ENCODE measurements around the gene ARPC5L.
"Not testable (repeated sequence)": the region's sequence is repeated elsewhere in the genome, so short reads cannot be mapped to it uniquely, and the experiment has no call there.

ARPC5L gene

GRCh38 chr9:124843456-124844034 is 18.4 kb upstream of the ARPC5L start:
- Histone ChIP-seq H3K9ac (ENCODE audit: low read length) (no peak overlapping the region), H3K4me3 (ENCODE audit: low read depth, low read length) (no peak overlapping the region), H3K27me3 (ENCODE audit: control insufficient read depth, insufficient read depth, low read length) (no peaks in the 10 kb centered on the region), H3K4me1 (ENCODE audit: control insufficient read depth, insufficient read depth, low read length) (peaks cover 10% of the 10 kb centered on the region; the same call in 1 of the 2 replicates), H3K27ac (ENCODE audit: low read depth, low read length) (no peak overlapping the region), H3K36me3 (ENCODE audit: control insufficient read depth, insufficient read depth, low read length) (no peaks in the 10 kb centered on the region), H3K9me3 (ENCODE audit: control insufficient read depth, insufficient read depth, low read depth, low read length) (no peaks in the 10 kb centered on the region)

GRCh38 chr9:124844291-124844690 is 17.6 kb upstream of the ARPC5L start:
- H3K27me3 ChIP-seq (ENCODE audit: control insufficient read depth, insufficient read depth, low read length), result no peaks in the 10 kb centered on the region
- no peak overlapping the region for H3K9ac ChIP-seq (ENCODE audit: low read length)
- H3K4me3 ChIP-seq (ENCODE audit: low read depth, low read length), result no peak overlapping the region
- no peaks in the 10 kb centered on the region for H3K9me3 ChIP-seq (ENCODE audit: control insufficient read depth, insufficient read depth, low read depth, low read length)
- H3K27ac ChIP-seq (ENCODE audit: low read depth, low read length), result no peak overlapping the region
- H3K36me3 ChIP-seq (ENCODE audit: control insufficient read depth, insufficient read depth, low read length), result no peaks in the 10 kb centered on the region
- H3K4me1 ChIP-seq (ENCODE audit: control insufficient read depth, insufficient read depth, low read length), result peaks cover 10% of the 10 kb centered on the region; the same call in 1 of the 2 replicates

- H3K36me3 ChIP-seq (ENCODE audit: control insufficient read depth, insufficient read depth, low read length); H3K4me3 ChIP-seq (ENCODE audit: low read depth, low read length); H3K27ac ChIP-seq (ENCODE audit: low read depth, low read length); H3K4me1 ChIP-seq (ENCODE audit: control insufficient read depth, insufficient read depth, low read length); H3K9ac ChIP-seq (ENCODE audit: low read length); H3K27me3 ChIP-seq (ENCODE audit: control insufficient read depth, insufficient read depth, low read length); H3K9me3 ChIP-seq (ENCODE audit: control insufficient read depth, insufficient read depth, low read depth, low read length): not testable (repeated sequence)
Measured at GRCh38 chr9:124846467-124846866, 15.5 kb upstream of the ARPC5L start.

- Histone ChIP-seq H3K9ac (ENCODE audit: low read length) (no peak overlapping the region), H3K4me1 (ENCODE audit: control insufficient read depth, insufficient read depth, low read length) (peaks cover under 1% of the 10 kb centered on the region; the same call in 1 of the 2 replicates), H3K27me3 (ENCODE audit: control insufficient read depth, insufficient read depth, low read length) (no peaks in the 10 kb centered on the region), H3K36me3 (ENCODE audit: control insufficient read depth, insufficient read depth, low read length) (no peaks in the 10 kb centered on the region), H3K9me3 (ENCODE audit: control insufficient read depth, insufficient read depth, low read depth, low read length) (no peaks in the 10 kb centered on the region), H3K4me3 (ENCODE audit: low read depth, low read length) (no peak overlapping the region), H3K27ac (ENCODE audit: low read depth, low read length) (no peak overlapping the region)
Measured at GRCh38 chr9:124846969-124847368, 15.0 kb upstream of the ARPC5L start.

- peaks cover 8% of the 10 kb centered on the region; the same call in 1 of the 2 replicates for H3K4me1 ChIP-seq (ENCODE audit: control insufficient read depth, insufficient read depth, low read length)
- H3K9ac ChIP-seq (ENCODE audit: low read length), result no peak overlapping the region
- no peak overlapping the region for H3K27ac ChIP-seq (ENCODE audit: low read depth, low read length)
- H3K4me3 ChIP-seq (ENCODE audit: low read depth, low read length), result no peak overlapping the region
- H3K27me3 ChIP-seq (ENCODE audit: control insufficient read depth, insufficient read depth, low read length), result no peaks in the 10 kb centered on the region
- no peaks in the 10 kb centered on the region for H3K36me3 ChIP-seq (ENCODE audit: control insufficient read depth, insufficient read depth, low read length)
- H3K9me3 ChIP-seq (ENCODE audit: control insufficient read depth, insufficient read depth, low read depth, low read length), result no peaks in the 10 kb centered on the region
Measured at GRCh38 chr9:124849801-124850200, 12.1 kb upstream of the ARPC5L start.

GRCh38 chr9:124852121-124852828 is 9.7 kb upstream of the ARPC5L start:
- no peak overlapping the region for H3K27ac ChIP-seq (ENCODE audit: low read depth, low read length)

GRCh38 chr9:124852829-124853531 is 8.9 kb upstream of the ARPC5L start, which contains the start of gene WDR38:
Gene WDR38 (plus strand): TSS chr9:124853460. CDS start chr9:124853532, 72 bp downstream.
- Histone ChIP-seq H3K9me3 (ENCODE audit: control insufficient read depth, insufficient read depth, low read depth, low read length) (no peaks in the 10 kb centered on the region), H3K36me3 (ENCODE audit: control insufficient read depth, insufficient read depth, low read length) (peaks cover 15% of the 10 kb centered on the region), H3K27me3 (ENCODE audit: control insufficient read depth, insufficient read depth, low read length) (no peaks in the 10 kb centered on the region)

More at GRCh38 chr9:124852121-124852828, 9.7 kb upstream of the ARPC5L start:
- Histone ChIP-seq H3K9me3 (ENCODE audit: control insufficient read depth, insufficient read depth, low read depth, low read length) (no peaks in the 10 kb centered on the region), H3K27me3 (ENCODE audit: control insufficient read depth, insufficient read depth, low read length) (no peaks in the 10 kb centered on the region), H3K36me3 (ENCODE audit: control insufficient read depth, insufficient read depth, low read length) (peaks cover 8% of the 10 kb centered on the region), H3K4me1 (ENCODE audit: control insufficient read depth, insufficient read depth, low read length) (peaks cover 8% of the 10 kb centered on the region; the same call in 1 of the 2 replicates), H3K4me3 (ENCODE audit: low read depth, low read length) (peak overlapping the region; percentile 74), H3K9ac (ENCODE audit: low read length) (no peak overlapping the region)

GRCh38 chr9:124853605-124854143 is 8.3 kb upstream of the ARPC5L start:
- Histone ChIP-seq H3K27me3 (ENCODE audit: control insufficient read depth, insufficient read depth, low read length) (no peaks in the 10 kb centered on the region), H3K27ac (ENCODE audit: low read depth, low read length) (no peak overlapping the region), H3K9ac (ENCODE audit: low read length) (peak overlapping the region; percentile 57), H3K4me1 (ENCODE audit: control insufficient read depth, insufficient read depth, low read length) (peaks cover 8% of the 10 kb centered on the region; the same call in 1 of the 2 replicates), H3K4me3 (ENCODE audit: low read depth, low read length) (peak overlapping the region; percentile 74), H3K36me3 (ENCODE audit: control insufficient read depth, insufficient read depth, low read length) (peaks cover 22% of the 10 kb centered on the region), H3K9me3 (ENCODE audit: control insufficient read depth, insufficient read depth, low read depth, low read length) (no peaks in the 10 kb centered on the region)

More at GRCh38 chr9:124852829-124853531, 8.9 kb upstream of the ARPC5L start, which contains the start of gene WDR38:
- peak within 1 kb of the TSS; percentile 74 for H3K4me3 ChIP-seq (ENCODE audit: low read depth, low read length)
- H3K9ac ChIP-seq (ENCODE audit: low read length), result peak within 1 kb of the TSS; percentile 57
- no peak within 1 kb of the TSS for H3K27ac ChIP-seq (ENCODE audit: low read depth, low read length)
- H3K4me1 ChIP-seq (ENCODE audit: control insufficient read depth, insufficient read depth, low read length), result peaks cover 8% of the 10 kb centered on the region; the same call in 1 of the 2 replicates

GRCh38 chr9:124854161-124854560 is 7.8 kb upstream of the ARPC5L start:
- no peak overlapping the region for H3K9ac ChIP-seq (ENCODE audit: low read length)
- H3K27me3 ChIP-seq (ENCODE audit: control insufficient read depth, insufficient read depth, low read length), result no peaks in the 10 kb centered on the region
- H3K9me3 ChIP-seq (ENCODE audit: control insufficient read depth, insufficient read depth, low read depth, low read length), result no peaks in the 10 kb centered on the region
- H3K4me3 ChIP-seq (ENCODE audit: low read depth, low read length), result no peak overlapping the region
- peaks cover 27% of the 10 kb centered on the region for H3K36me3 ChIP-seq (ENCODE audit: control insufficient read depth, insufficient read depth, low read length)
- H3K4me1 ChIP-seq (ENCODE audit: control insufficient read depth, insufficient read depth, low read length), result peaks cover 8% of the 10 kb centered on the region; the same call in 1 of the 2 replicates
- H3K27ac ChIP-seq (ENCODE audit: low read depth, low read length), result no peak overlapping the region

GRCh38 chr9:124854822-124855221 is 7.1 kb upstream of the ARPC5L start:
- H3K27ac ChIP-seq (ENCODE audit: low read depth, low read length), result no peak overlapping the region
- H3K4me1 ChIP-seq (ENCODE audit: control insufficient read depth, insufficient read depth, low read length), result peaks cover 8% of the 10 kb centered on the region; the same call in 1 of the 2 replicates
- peaks cover 33% of the 10 kb centered on the region for H3K36me3 ChIP-seq (ENCODE audit: control insufficient read depth, insufficient read depth, low read length)
- no peak overlapping the region for H3K4me3 ChIP-seq (ENCODE audit: low read depth, low read length)
- no peak overlapping the region for H3K9ac ChIP-seq (ENCODE audit: low read length)
- H3K27me3 ChIP-seq (ENCODE audit: control insufficient read depth, insufficient read depth, low read length), result no peaks in the 10 kb centered on the region
- no peaks in the 10 kb centered on the region for H3K9me3 ChIP-seq (ENCODE audit: control insufficient read depth, insufficient read depth, low read depth, low read length)
